ENCODE measurements around the gene CYB5A.

The CYB5A gene

GRCh38 chr18:74242438-74243096 is 49.2 kb downstream of the CYB5A start:
- no peak for DNase-seq

GRCh38 chr18:74241970-74242369 is 49.8 kb downstream of the CYB5A start:
- DNase-seq, result no peak

DNA sequence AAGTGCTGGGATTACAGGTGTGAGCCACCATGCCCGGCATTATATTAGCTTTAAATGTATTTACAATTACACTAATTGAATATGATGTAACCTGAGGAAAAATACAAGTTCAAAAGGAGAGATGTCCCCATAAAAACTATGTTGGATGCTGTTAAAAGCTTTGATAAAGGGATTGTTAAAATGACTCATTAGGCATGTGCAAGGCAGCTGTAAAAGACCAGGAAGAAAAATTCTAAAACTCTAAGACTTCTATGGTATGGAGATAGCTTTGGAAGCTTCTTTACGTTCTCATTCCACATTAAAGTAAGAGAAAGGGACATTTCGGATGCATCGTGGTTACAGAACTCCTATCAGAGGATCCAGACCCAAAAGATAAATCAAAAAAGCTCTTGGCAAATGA is 50.3 kb downstream of the CYB5A start:
- no peak for DNase-seq

DNA sequence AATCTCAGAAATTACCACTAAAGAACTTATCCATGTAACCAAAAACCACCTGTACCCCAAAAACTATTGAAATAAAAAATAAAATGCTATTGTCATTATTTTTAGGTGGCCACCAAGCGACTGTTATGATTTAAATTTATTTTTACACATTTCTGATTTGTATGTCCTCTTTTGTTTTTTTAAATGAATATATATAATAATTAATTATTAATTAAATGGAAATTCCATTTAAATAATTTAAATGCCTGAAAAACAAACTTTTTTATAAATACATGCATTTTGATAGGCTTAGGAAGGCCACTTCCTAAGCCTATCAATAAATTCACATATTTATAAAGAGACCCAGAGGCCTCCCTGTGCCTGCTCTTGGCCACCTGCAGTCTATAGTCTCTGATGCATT is 52.2 kb downstream of the CYB5A start:
- no peak for DNase-seq

DNA sequence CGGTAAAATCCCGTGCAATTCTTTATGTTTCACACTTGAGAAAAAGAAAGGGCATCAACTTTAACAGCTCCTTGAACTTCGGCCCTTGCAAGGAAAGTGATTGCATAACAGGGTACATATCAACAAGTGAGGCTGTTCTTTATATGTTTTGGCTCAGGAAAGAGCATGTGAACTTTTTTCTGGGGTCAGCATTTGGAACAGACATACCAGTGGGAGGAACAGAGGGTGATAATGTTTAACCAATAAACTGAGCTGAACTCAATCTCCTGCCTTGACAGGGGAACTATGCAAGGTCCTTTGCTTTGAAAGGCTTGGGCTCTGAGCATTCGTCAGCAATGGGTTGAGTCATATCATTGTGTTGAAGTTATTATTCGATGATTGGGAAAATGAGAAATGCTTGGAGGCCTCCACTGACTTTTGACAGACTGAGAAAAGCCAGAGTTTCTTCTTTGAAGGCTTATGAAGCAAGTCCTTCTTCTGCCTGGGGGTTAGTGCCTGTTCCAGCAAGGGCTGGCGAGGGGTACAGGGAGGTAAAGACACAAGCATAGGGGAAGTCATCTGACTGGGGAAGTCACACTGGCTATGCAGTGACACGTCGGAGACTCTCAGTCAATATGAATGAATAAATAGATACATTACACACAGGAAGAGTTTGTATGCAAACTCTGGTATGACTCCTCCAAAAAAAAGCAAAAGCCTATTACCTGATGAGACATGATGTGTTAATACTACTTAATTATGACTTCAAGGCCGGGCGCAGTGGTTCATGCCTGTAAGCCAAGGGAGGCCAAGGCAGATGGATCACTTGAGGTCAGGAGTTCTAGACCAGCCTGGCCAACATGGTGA is 57.2 kb downstream of the CYB5A start:
- no peak for DNase-seq

DNA sequence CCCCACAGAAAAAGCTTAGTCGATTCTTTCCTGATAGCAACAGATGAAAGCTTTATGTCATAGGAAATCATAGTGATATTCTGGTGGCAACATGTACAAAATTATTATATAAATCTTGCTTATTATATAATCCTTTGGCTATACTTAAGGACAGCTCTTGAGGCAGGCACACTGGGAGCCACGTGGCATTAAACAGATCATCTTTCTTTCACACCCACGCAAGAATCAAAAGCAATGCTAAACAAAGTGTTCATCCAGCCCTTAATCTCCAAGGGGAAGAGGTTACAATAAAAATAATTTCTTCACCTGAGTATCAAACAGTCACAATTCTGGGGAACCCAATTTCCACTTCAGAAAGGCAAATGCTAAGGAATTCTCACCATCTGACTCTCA is 57.8 kb downstream of the CYB5A start:
- DNase-seq, result no peak

GRCh38 chr18:74230922-74231714 is 60.6 kb downstream of the CYB5A start:
- DNase-seq, result no peak

DNA sequence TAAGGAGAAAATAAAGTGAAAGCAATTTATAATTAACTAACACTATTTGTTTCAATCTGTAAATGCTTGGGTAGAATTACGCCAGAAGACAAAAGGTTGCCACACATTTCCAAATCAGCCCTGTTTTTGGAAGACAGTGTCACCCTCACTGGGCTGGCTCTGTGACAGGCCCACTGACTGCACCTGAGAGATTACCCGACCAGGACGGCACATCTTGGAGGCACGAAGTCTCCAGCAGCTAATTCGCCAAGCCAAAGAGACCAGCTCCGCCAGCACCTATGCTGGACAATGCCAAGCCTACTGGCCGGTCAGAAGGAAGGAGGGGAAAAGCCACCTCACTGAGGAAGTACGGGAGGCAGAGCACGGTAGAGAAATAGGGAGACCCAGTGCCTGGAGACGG is 61.9 kb downstream of the CYB5A start:
- no peak for DNase-seq

DNA sequence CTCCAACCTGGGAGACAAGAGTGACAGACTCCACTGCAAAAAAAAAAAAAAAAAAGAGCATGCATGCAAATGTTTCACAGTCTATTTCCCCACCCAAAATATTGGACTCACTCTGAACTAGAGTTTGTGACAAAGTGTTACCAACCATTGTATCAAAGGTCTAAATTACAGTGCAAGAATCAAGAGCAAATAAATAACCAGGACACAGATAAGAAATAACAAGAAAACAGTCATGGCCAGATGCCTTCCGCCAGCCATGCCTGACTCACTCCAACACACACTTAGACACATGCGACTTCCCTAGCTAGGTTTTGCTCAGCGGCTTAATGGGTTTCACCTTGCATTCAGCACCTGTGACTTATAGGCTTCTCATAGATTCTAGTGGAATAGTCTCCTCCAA is 62.8 kb downstream of the CYB5A start:
- DNase-seq, result no peak

GRCh38 chr18:74228312-74228711 is 63.5 kb downstream of the CYB5A start:
- DNase-seq, result no peak

DNA sequence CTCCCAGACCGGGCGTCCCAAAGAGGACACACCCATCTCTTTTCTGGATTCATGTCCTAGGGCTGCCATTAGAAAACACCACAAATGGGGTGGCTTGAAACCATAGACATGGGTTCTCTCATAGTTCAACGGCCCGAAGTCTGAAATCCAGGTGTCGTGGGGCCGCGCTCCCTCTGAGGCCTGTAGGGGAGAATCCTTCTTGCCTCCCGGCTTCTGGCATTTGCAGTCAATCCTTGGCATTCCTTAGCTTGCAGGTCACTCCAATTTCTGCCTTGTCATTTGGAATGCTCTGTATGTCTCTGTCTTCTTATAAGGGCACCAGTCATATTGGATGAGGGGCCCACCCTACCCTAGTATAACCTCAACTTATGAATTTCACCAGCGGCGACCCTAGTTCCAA is 65.1 kb downstream of the CYB5A start:
- DNase-seq, result no peak

DNA sequence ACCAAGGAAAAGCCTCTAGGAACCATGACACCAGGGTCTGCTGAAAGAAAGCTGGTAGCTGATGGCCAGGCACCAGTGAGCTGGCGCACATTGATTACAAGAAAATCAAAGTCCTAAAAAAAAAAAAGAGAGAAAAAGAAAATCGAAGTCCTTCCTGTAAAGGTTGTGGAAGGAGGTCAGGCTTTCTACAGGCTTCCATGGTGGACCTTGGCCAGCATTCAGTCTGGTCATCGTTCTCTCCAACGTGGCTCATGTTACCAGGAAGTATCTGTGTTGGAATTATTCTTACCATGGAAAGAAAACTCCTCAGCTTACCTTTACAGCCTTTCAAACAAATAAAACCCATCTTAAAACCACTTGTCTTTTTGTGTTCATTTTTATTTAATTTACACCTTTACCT is 65.6 kb downstream of the CYB5A start:
- DNase-seq, result no peak

GRCh38 chr18:74225193-74225840 is 66.4 kb downstream of the CYB5A start:
- no peak for DNase-seq

- no peak for DNase-seq
These were observed 68.9 kb downstream of the CYB5A start for GRCh38 chr18:74222710-74223494.

DNA sequence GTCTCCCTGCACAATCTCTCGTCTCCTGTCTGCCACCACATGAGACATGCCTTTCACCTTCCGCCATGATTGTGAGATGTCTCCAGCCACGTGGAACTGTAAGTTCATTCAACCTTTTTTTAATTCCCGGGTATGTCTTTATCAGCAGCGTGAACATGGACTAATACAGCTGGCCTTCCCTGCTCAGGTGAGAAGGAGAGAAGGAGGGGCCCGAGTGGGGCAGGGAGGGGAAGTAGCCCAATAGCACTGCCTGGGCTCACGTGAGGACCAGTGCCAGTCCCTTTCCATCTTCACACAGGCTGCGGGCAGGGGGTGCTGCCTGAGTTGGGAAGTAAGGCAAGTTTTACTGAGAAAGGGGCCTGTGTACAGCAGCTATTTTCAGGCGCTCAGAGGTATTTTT is 70.7 kb downstream of the CYB5A start:
- DNase-seq, result no peak

- no peak for DNase-seq
These were observed 72.7 kb downstream of the CYB5A start for GRCh38 chr18:74219056-74219455.

DNA sequence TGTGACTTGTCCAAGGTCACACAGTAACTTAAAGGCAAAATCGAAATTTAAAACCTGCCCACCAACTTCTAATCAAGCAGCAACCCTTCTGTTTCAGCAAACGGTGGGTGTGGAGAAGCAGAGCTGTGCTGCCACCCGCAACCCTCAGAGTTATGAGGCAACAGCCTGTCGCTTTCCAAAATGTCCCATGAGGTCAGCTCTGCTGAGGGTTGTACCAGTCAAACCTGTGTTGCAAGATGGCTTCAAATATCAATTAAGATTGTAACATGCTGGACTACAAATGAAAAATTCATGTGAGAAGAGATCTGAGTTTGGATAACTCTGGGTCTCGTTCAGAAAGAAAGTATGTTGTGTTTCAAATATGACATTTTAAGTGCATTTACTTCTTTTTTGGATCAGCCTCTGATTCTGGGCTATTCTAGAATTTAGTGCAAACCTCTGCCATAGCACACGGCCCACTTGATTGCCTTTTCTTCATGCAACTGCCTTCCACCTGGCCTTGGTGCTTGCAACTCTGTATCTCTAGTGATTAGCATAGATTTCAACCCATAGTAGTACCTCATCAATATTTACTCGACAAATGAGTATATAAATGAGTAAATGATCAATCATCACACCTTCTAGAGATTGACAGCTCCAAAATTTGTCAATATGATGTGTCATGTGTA is 74.2 kb downstream of the CYB5A start:
- no peak for DNase-seq

DNA sequence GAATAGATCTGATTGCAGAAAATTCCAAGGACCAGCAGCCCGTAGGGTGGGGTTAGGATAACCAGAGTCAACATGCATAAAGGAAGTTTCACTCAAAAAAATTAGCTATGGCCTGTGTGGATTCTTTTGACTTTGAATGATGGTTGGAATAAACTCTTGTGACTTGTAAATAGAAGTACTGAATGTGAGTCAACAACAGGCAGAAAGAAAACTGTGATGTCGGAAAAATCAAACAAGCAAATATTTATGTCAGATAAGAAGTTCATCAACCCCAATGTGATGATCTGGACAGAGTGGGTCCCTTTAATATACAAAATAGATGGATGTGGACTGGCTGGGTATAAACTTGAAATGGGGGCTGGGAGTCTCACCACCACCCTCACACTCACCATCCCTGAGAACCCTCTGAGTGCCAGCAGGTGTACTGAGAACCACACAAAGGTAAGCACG is 75.1 kb downstream of the CYB5A start:
- no peak for DNase-seq

GRCh38 chr18:74215863-74216262 is 75.9 kb downstream of the CYB5A start:
- DNase-seq, result no peak

- no peak for DNase-seq
These were observed 78.3 kb downstream of the CYB5A start for GRCh38 chr18:74213429-74213828.

DNA sequence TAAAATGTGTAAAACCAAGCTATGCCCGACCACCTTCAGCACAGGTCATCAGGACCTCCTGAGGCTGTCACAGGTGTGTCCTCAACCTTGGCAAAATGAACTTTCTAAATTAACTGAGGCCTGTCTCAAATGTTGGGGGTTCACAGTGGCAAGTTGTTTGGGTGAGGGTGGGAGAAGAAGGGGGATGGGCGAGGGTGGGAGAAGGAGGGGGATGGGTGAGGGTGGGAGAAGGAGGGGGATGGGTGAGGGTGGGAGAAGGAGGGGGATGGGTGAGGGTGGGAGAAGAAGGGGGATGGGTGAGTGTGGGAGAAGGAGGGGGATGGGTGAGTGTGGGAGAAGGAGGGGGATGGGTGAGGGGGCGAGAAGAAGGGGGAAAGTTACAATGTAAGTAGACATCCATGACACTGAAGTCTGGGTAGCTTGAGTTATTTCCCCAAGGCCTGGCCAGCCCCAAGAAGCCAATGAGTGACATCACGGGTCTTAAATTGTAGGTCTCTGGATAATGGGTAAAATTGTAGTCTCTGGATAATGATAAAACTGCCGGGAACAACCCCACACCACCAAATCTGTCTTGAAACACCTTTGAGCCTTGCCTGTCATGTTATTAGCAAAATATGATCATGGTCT is 87.1 kb downstream of the CYB5A start:
- DNase-seq, result no peak

All from stimulated activated CD4-positive, alpha-beta T cell treated with anti-CD3 and anti-CD28 coated beads, Interleukin-4, amount 100 ng/mL, for 1 hour (primary cell).